SK-N-MC (cell line): ENCODE data around the gene TMEM132D.

Source experiments
- EZH2 ChIP-seq: fragments of 200-600 bp; sonication (generic); IDR thresholded peaks from one replicate; pipeline ENCODE4 v1.6.1; 2017; ENCODE audit warnings: antibody characterized with exemption
- POLR2AphosphoS5 ChIP-seq: IDR thresholded peaks from 2 replicates; pipeline ENCODE4 v1.6.1; 2012; ENCODE audit warnings: mild to moderate bottlenecking, low read depth, low read length, borderline replicate concordance

GRCh38 chr12:129635021-129635685, 268.7 kb downstream of the TMEM132D start:
- no peak for TF ChIP-seq EZH2
- TF ChIP-seq POLR2AphosphoS5 = no peak
